ENCODE results near the gene SMPD2.

Gene SMPD2

DNA sequence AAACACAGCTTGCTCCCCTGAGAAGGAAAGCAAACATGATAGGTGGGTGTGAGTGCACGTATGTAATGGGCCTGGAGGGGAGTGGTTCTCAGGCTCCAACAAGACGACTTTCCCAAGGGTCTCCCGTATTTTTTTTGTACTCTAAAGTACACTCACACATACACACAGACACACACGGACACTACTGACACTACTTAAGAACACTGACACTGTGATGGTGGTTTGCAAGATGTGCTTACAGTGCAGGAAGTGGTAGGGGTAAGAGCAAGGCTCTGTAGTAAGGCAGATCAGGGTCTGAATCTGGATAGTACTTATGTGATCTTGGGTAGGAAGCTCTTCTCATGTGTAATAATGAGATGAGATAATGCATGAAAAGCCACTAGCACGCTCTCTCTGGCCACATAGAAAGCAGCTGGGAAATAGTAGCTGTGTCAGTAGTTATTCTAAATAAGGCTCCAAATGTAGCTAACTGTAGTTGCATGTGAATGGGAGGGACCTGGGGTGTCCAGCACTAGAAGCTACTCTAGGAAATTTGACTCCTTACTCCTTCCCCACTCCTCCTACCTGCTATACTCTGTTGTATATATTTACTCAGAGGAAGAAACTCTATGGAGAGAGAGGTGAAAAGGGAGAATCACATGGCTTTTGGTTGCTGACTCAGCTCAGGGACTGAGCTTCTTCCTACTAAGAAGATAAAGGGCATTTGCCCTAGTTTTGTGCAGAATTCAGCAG is 50.8 kb downstream of the SMPD2 start:
- Histone ChIP-seq H3K4me1 (no peaks in the 10 kb centered on the region), H3K36me3 (no peaks in the 10 kb centered on the region), H3K27me3 (peaks cover 12% of the 10 kb centered on the region), H3K9me3 (no peaks in the 10 kb centered on the region), H3K4me3 (ENCODE audit: low read depth, low read length) (no peak overlapping the region)
- DNase-seq, result no peak
- TF ChIP-seq, protein P1, sequence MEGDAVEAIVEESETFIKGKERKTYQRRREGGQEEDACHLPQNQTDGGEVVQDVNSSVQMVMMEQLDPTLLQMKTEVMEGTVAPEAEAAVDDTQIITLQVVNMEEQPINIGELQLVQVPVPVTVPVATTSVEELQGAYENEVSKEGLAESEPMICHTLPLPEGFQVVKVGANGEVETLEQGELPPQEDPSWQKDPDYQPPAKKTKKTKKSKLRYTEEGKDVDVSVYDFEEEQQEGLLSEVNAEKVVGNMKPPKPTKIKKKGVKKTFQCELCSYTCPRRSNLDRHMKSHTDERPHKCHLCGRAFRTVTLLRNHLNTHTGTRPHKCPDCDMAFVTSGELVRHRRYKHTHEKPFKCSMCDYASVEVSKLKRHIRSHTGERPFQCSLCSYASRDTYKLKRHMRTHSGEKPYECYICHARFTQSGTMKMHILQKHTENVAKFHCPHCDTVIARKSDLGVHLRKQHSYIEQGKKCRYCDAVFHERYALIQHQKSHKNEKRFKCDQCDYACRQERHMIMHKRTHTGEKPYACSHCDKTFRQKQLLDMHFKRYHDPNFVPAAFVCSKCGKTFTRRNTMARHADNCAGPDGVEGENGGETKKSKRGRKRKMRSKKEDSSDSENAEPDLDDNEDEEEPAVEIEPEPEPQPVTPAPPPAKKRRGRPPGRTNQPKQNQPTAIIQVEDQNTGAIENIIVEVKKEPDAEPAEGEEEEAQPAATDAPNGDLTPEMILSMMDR (IDR thresholded peaks at IDR 0.05; ENCODE audit: low read depth, low read length), result no peak
